Measurements from ENCODE around the gene CA9.

DNA sequence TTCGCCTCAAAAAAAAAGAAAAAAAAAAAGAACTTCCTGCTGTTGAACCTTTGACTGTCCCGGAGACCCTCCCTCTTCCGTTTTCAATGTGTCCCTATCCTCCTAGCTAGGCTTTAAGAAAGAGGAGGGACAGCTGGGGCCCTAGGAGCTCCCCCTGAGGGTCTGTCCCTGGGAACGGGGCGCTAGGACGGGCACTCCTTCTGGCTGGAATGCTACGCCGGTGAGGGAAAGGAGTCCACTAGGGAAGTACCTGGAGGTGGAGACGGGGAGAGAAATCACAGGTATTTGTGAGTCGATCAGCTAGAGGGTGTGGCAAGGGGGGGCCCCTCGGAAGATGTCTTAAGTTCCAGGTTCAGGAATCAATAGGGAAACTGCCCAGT, 27.6 kb upstream of the CA9 start:
- TF ChIP-seq YY1 (IDR thresholded peaks at IDR 0.05; ENCODE audit: low read depth) (0 out of 2 replicates have a peak, but pooled peaks have one; percentile 24), MAX (IDR thresholded peaks at IDR 0.05) (no peak), TEAD4 (IDR thresholded peaks at IDR 0.05) (peak; percentile 77), ZBTB7A (IDR thresholded peaks at IDR 0.05; ENCODE audit: low read depth) (peak; percentile 62)
